Caco-2 (cell line): ENCODE results near the gene PCNX1. TPM values are rescaled to one million over a fixed set of nuclear protein-coding genes. Genes with fewer than 3 reads are reported as not detected.

Source experiments
- BruUV-seq: library from RNA; stranded (reverse); fragments of 400-500 nt; replicated peaks from 2 replicates; lab custom pipeline; 2021; lab: Mats Ljungman, UMichigan
- CTCF ChIA-PET: fragments of 300-600 bp; sonication (Branson Sonifier 250); formaldehyde crosslinking; loops from one replicate; lab custom pipeline; 2022; ENCODE audit warnings: antibody characterized with exemption; lab: Charles Lee
- POLR2A ChIA-PET: fragments of 300-600 bp; sonication (Branson Sonifier 250); formaldehyde crosslinking; loops from one replicate; lab custom pipeline; 2022; ENCODE audit warnings: antibody characterized with exemption; lab: Charles Lee
- DNase-seq, 2 experiments: peaks; one replicate each; pipeline versions ENCODE4 v3.0.0 to v3.0.0-alpha.2; 2020 to 2022
- H3K27me3 ChIP-seq: replicated peaks from 2 replicates; pipeline ENCODE4 v1.6.0; 2011; ENCODE audit warnings: low read length; ENCODE audit not compliant: control insufficient read depth, insufficient read depth
- H3K36me3 ChIP-seq: 2 replicates; pipeline ENCODE4 v1.5.1; 2011; ENCODE audit warnings: low read length; ENCODE audit not compliant: control insufficient read depth, insufficient read depth
- H3K4me1 ChIP-seq: fragments of 250-450 bp; sonication (Bioruptor Pico); 2 replicates; pipeline ENCODE4 v1.5.1; 2020; ENCODE audit warnings: mild to moderate bottlenecking
- H3K4me3 ChIP-seq: 2 replicates; pipeline ENCODE4 v1.5.1; 2011; ENCODE audit warnings: low read depth, mild to moderate bottlenecking, control low read depth, low read length
- H3K9me3 ChIP-seq: fragments of 250-450 bp; sonication (Bioruptor Pico); 2 replicates; pipeline ENCODE4 v1.5.1; 2020; ENCODE audit warnings: mild to moderate bottlenecking, moderate library complexity
- H3K27ac Mint-ChIP-seq: one replicate; pipeline ENCODE4 v1.8.0; 2022; ENCODE audit warnings: mixed read lengths; ENCODE audit not compliant: unreplicated experiment
- H3K27me3 Mint-ChIP-seq: one replicate; pipeline ENCODE4 v1.8.0; 2022; ENCODE audit warnings: mixed read lengths; ENCODE audit not compliant: insufficient read depth, unreplicated experiment
- H3K36me3 Mint-ChIP-seq: one replicate; pipeline ENCODE4 v1.8.0; 2022; ENCODE audit warnings: mild to moderate bottlenecking, mixed read lengths; ENCODE audit not compliant: insufficient read depth, unreplicated experiment
- H3K4me1 Mint-ChIP-seq: one replicate; pipeline ENCODE4 v1.8.0; 2022; ENCODE audit warnings: low read depth, mixed read lengths; ENCODE audit not compliant: unreplicated experiment
- H3K4me3 Mint-ChIP-seq: one replicate; pipeline ENCODE4 v1.8.0; 2022; ENCODE audit warnings: mild to moderate bottlenecking, moderate library complexity, mixed read lengths; ENCODE audit not compliant: unreplicated experiment
- H3K9me3 Mint-ChIP-seq: one replicate; pipeline ENCODE4 v1.8.0; 2022; ENCODE audit warnings: mixed read lengths; ENCODE audit not compliant: unreplicated experiment
- intact Hi-C: fragments of 100-400 bp; cut with micrococcal nuclease; formaldehyde crosslinking; loops from one replicate; pipeline ENCODE4 v1.10.0; 2022; ENCODE audit not compliant: unreplicated experiment
- total RNA-seq: library from RNA; stranded (reverse); gene quantifications from 2 replicates; pipeline ENCODE4 v1.2.3, GENCODE V29; 2022
- TF ChIP-seq, protein P1 (sequence below), 2 experiments: fragments of 200-600 bp in 1 of 2; IDR thresholded peaks; 1 replicate in 1 of 2; 2 replicates in 1 of 2; pipeline versions ENCODE4 v1.5.1 to v1.8.0; 2011 to 2022; ENCODE audit warnings: antibody characterized with exemption in 1 of 2, control low read depth in 1 of 2, inconsistent platforms in 1 of 2, low read depth in 1 of 2, low read length in 1 of 2, mild to moderate bottlenecking in 1 of 2, moderate library complexity in 1 of 2; ENCODE audit not compliant: insufficient read depth in 1 of 2, severe bottlenecking in 1 of 2, unreplicated experiment in 1 of 2

PCNX1 gene
- total RNA-seq, 1 experiment from 2014 or later: 29.0 TPM

DNA sequence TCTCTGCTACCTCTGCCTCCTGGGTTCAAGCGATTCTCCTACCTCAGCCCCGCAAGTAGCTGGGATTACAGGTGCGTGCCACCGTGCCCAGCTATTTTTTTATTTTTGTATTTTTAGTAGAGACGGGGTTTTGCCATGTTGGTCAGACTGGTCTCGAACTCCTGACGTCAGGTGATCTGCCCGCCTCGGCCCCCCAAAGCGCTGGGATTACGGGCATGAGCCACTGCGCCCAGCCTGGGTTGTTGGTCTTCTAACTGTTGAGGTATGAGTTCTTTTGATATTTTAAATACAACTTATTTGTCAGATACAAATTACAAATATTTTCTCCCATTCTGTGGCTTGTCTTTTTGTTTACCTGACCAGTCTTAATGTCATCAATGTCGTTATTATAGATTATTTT, 95.9 kb downstream of the PCNX1 start:
- no TSS peak for BruUV-seq
- no peaks in the 10 kb centered on the region for H3K27me3 Mint-ChIP-seq
- TF ChIP-seq, protein P1, sequence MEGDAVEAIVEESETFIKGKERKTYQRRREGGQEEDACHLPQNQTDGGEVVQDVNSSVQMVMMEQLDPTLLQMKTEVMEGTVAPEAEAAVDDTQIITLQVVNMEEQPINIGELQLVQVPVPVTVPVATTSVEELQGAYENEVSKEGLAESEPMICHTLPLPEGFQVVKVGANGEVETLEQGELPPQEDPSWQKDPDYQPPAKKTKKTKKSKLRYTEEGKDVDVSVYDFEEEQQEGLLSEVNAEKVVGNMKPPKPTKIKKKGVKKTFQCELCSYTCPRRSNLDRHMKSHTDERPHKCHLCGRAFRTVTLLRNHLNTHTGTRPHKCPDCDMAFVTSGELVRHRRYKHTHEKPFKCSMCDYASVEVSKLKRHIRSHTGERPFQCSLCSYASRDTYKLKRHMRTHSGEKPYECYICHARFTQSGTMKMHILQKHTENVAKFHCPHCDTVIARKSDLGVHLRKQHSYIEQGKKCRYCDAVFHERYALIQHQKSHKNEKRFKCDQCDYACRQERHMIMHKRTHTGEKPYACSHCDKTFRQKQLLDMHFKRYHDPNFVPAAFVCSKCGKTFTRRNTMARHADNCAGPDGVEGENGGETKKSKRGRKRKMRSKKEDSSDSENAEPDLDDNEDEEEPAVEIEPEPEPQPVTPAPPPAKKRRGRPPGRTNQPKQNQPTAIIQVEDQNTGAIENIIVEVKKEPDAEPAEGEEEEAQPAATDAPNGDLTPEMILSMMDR (IDR thresholded peaks at IDR 0.05; ENCODE audit: insufficient read depth in 1 of 2, low read depth in 1 of 2, low read length in 1 of 2, severe bottlenecking in 1 of 2, unreplicated experiment in 1 of 2): no peak
- H3K27ac Mint-ChIP-seq: no peak overlapping the region
- intact Hi-C loops: no loop called here
- H3K4me3 Mint-ChIP-seq: no peak overlapping the region
- no peak for DNase-seq
- no peaks in the 10 kb centered on the region for H3K9me3 Mint-ChIP-seq
- Histone ChIP-seq H3K36me3 (no peaks in the 10 kb centered on the region), H3K4me3 (no peak overlapping the region), H3K9me3 (no peaks in the 10 kb centered on the region), H3K27me3 (no peaks in the 10 kb centered on the region), H3K4me1 (no peaks in the 10 kb centered on the region)
- ChIA-PET CTCF (no interaction called here), POLR2A (interaction anchor here (0.6 kb wide), 1 partner anchor 384 kb away, joined by 3 read pairs; no protein-coding TSS in a partner anchor)
- H3K36me3 Mint-ChIP-seq: peaks cover 6% of the 10 kb centered on the region
- peaks cover 7% of the 10 kb centered on the region for H3K4me1 Mint-ChIP-seq

DNA sequence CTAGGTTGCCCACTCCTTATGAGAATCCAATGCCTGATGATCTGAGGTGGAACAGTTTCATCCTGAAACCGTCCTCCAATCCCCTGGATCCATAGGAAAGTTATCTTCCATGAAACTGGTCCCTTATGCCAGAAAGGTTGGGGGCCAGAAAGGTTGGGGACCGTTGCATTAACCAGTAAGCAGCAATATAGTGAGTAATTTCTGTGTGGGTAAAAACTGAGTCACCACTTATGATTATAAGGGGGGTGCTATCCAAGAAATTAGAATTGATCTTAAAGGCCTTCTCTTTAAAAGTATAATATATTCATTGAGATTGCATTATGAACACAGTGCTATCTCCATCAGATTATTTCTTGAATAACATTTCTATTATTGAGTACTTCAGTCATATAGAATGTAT, 97.2 kb downstream of the PCNX1 start:
- Histone ChIP-seq H3K4me1 (no peaks in the 10 kb centered on the region), H3K4me3 (no peak overlapping the region), H3K9me3 (no peaks in the 10 kb centered on the region), H3K27me3 (no peaks in the 10 kb centered on the region), H3K36me3 (no peaks in the 10 kb centered on the region)
- Mint-ChIP-seq H3K36me3 (peaks cover 6% of the 10 kb centered on the region), H3K27me3 (no peaks in the 10 kb centered on the region), H3K9me3 (no peaks in the 10 kb centered on the region), H3K27ac (no peak overlapping the region), H3K4me1 (peaks cover 7% of the 10 kb centered on the region), H3K4me3 (no peak overlapping the region)
- ChIA-PET CTCF (no interaction called here), POLR2A (no interaction called here)
- TF ChIP-seq, protein P1 (IDR thresholded peaks at IDR 0.05; ENCODE audit: insufficient read depth in 1 of 2, low read depth in 1 of 2, low read length in 1 of 2, severe bottlenecking in 1 of 2, unreplicated experiment in 1 of 2): no peak
- intact Hi-C loops: no loop called here
- BruUV-seq: no TSS peak
- no peak for DNase-seq

DNA sequence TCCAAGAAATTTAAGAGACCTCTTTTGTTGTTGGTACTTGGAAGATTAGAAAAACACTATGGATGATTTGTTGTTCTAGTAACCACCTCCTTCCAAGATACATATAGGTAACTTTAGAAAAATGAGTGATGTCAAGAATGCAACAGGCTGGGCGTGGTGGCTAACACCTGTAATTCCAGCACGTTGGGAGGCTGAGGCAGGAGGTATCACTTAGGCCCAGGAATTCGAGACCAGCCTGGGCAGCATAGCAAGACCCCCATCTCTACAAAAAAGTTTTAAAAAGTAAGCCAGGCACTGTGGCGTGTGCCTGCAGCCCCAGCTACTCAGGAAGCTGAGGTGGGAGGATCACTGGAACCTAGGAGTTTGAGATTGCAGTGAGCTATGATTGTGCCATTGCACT, 97.8 kb downstream of the PCNX1 start:
- H3K36me3 ChIP-seq: no peaks in the 10 kb centered on the region
- Mint-ChIP-seq H3K9me3 (no peaks in the 10 kb centered on the region), H3K27me3 (no peaks in the 10 kb centered on the region), H3K4me1 (peaks cover 7% of the 10 kb centered on the region), H3K27ac (no peak overlapping the region), H3K36me3 (peaks cover 6% of the 10 kb centered on the region), H3K4me3 (no peak overlapping the region)
- H3K9me3 ChIP-seq: no peaks in the 10 kb centered on the region
- DNase-seq: no peak
- TF ChIP-seq, protein P1 (IDR thresholded peaks at IDR 0.05; ENCODE audit: insufficient read depth in 1 of 2, low read depth in 1 of 2, low read length in 1 of 2, severe bottlenecking in 1 of 2, unreplicated experiment in 1 of 2): no peak
- H3K4me3 ChIP-seq: no peak overlapping the region
- CTCF ChIA-PET: interaction anchor here (0.6 kb wide), 1 partner anchor 40 kb away, joined by 5 read pairs; no protein-coding TSS in a partner anchor
- H3K27me3 ChIP-seq: no peaks in the 10 kb centered on the region
- POLR2A ChIA-PET: no interaction called here
- intact Hi-C loops: no loop called here
- no TSS peak for BruUV-seq
- H3K4me1 ChIP-seq: no peaks in the 10 kb centered on the region
